SH-SY5Y (cell line): ENCODE data around the gene CYP1A1.

Source experiments
- GATA2 ChIP-seq: IDR thresholded peaks from 2 replicates; pipeline ENCODE4 v1.6.1; 2011; ENCODE audit warnings: mild to moderate bottlenecking, low read depth, low read length
- GATA3 ChIP-seq: IDR thresholded peaks from 2 replicates; pipeline ENCODE4 v1.6.1; 2011; ENCODE audit warnings: low read depth, mild to moderate bottlenecking, low read length, moderate library complexity

Gene CYP1A1

GRCh38 chr15:74669627-74670026 is 55.7 kb downstream of the CYP1A1 start:
- TF ChIP-seq GATA2, result no peak
- no peak for TF ChIP-seq GATA3
